Measurements from ENCODE around the gene ABCA6.
"Not testable (repeated sequence)": the region's sequence is repeated elsewhere in the genome, so short reads cannot be mapped to it uniquely, and the experiment has no call there.

The ABCA6 gene, protein sequence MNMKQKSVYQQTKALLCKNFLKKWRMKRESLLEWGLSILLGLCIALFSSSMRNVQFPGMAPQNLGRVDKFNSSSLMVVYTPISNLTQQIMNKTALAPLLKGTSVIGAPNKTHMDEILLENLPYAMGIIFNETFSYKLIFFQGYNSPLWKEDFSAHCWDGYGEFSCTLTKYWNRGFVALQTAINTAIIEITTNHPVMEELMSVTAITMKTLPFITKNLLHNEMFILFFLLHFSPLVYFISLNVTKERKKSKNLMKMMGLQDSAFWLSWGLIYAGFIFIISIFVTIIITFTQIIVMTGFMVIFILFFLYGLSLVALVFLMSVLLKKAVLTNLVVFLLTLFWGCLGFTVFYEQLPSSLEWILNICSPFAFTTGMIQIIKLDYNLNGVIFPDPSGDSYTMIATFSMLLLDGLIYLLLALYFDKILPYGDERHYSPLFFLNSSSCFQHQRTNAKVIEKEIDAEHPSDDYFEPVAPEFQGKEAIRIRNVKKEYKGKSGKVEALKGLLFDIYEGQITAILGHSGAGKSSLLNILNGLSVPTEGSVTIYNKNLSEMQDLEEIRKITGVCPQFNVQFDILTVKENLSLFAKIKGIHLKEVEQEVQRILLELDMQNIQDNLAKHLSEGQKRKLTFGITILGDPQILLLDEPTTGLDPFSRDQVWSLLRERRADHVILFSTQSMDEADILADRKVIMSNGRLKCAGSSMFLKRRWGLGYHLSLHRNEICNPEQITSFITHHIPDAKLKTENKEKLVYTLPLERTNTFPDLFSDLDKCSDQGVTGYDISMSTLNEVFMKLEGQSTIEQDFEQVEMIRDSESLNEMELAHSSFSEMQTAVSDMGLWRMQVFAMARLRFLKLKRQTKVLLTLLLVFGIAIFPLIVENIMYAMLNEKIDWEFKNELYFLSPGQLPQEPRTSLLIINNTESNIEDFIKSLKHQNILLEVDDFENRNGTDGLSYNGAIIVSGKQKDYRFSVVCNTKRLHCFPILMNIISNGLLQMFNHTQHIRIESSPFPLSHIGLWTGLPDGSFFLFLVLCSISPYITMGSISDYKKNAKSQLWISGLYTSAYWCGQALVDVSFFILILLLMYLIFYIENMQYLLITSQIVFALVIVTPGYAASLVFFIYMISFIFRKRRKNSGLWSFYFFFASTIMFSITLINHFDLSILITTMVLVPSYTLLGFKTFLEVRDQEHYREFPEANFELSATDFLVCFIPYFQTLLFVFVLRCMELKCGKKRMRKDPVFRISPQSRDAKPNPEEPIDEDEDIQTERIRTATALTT (N-terminal part only)

DNA sequence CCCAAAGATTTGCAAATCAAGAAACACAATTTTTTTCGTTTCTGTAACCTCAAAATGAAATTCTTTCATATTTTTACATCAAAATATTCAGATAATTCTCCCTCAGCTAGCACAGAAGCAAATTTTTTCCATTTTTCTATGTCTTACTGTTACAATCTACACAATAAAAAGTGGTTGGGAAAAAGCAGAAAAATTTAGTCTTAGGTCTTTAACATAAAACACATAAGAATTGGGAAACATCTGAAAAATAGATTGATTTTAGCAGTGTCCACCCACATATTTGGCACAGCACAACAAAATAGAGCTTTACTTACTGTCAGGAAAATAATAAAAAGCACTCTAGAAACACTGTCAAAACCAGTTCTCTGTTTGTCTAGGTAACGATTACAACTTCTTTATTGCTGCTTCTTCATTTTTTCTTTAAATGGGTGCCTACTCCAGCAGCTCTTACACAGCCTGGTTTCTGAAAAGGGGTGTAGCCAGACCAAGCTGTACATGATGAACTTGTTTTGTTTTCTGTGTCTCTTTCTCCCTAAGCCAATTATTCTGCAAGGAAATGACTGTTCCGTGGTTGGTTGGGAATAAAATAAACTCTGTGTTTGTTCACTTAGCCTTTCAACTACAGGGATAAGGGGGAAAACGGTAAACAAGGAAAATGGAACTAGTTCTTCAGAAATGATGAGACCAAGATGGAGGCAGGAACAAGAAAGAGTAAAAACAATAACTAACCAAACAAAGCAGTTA is at the start of gene ABCA6:
TSS of gene ABCA6 (minus strand) at position 465 of the 744 bp plus-strand sequence. CDS start 1,192 bp downstream, outside the sequence.
- no peak for DNase-seq

DNA sequence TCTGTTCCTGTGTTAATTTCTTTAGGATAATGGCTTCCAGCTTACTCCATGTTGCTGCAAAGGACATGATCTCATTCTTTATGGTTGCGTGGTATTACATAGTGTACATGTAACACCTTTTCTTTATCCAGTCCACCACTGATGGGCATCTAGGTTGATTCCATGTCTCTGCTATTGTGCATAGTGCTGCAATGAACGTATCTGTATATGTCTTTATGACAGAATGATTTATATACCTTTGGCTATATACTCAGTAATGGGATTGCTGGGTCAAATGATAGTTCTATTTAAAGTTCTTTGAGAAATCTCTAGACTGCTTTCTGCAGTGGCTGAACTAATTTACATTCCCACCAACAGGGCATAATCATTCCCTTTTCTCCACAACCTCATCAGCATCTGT is 47.1 kb upstream of the ABCA6 start:
- no peak for DNase-seq

DNA sequence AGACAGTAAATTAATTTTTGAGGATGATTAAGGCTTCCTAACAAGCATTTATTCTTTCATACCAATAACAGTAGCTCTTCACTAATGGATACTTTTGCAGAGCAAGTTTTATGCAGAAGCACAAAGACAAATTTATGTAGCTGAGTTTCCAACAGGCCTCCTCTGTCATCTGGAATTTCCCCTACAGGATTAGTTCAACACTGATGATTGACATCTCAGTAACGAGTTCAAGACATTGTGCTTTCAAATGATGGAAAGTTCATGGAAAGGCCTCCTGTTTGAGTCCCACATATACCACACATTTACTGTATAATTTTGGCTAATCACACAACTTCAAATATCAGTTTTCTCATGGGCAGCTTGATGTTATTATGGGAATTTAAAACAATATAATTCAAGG is 46.4 kb upstream of the ABCA6 start:
- DNase-seq = no peak

DNA sequence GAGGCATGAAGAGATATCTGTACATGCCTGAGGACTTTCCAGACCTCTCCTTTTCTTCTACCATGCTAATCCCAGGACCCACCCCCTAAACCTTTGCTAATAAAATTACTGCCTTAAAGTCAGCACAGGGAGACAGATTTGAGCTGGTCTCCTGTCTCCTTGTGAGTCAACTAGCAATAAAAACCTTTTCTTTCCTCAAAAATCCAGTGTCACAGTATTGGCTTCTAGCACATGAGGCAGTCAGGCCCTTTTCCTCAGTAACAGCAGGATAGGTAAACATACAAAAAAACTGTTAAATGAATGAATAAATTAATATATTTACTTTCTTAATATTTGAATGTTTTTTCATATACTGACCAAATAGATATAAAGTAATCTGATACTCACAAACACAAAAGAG is 45.6 kb upstream of the ABCA6 start:
- no peak for DNase-seq

DNA sequence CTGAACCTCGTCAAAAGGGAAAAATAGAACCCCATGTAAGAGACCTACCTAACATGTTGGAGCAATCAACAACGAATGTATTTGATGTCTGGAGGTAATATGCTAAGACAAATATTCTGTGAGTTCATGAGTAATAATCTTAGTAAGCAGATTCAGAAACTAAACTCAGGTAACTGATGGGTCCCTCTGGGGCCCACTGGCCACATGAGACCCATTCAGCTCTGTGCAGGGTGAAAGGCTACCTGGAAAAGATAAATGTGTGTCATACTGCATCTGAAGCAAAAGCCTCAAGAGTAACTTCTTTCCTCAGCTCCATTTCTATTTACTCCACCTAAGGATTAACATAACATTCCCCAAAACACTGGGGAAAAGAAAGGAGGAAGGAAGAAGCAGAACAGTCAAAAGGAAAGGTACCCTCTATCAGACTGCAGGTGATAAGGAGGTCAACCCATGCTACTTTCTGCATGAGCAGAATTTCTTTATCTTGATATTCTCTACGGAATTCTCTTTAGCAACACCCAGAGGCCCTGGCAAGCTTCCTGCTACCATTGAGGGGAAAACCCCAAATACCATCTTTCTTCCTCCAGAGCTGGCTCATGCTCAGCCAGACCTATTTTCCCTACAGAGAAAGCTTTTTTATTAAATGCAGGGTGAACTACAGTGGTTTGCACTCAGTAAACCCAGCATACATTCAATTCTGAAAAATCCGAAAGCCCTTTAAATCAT is 37.7 kb upstream of the ABCA6 start:
- DNase-seq = no peak

DNA sequence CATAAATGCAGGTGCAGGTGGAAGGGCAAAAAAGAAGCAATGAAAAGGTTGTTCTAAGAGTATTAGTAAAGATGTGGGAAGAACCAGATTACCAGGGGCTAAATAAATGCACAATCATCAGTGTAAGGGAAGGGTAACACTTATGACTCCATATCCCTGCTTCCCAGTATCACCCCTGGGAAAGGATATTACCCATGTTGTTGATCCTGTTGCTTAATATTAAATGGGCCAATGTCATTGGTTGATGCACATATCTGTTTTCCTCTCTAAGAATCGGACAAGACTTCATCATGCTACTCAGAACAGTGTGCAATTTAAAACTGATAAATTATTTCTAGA is 34.7 kb upstream of the ABCA6 start:
- no peak for DNase-seq

DNA sequence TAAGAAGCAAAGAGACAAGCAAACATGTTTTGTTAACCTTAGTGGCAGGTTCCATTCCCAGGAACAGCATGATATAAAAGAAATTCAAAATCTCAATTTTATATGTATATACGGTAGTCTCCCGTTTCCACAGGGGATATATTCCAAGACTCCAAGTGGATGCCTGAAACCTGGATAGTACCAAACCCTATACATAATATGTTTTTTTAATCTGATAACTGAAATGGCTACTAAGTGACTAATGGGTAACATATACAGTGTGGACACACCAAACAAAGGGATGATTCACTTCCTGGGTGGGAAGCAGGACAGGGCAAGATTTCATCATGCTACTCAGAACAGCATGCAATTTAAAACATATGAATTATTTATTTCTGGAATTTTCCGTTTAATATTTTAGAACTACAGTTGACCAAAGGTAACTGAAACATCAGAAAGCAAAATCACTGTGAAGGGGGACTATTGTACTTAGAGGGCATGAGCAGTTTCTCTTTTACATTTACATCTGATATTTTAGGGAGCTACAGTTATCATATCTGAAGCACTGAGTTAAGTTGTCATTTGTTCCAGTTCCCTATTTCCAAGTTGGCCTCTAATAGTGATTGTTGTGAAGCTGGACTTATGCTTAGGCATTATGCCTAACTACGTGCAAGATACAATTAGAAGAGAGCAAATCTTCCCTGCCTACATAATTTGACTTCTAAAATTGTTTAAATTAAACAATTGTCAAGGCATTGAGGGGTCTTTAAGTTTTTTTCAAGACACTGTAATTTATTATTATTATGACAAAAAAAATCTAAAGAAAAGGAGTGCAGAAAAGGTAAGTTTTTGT is 34.1 kb upstream of the ABCA6 start:
- peak; percentile 5 for DNase-seq

DNA sequence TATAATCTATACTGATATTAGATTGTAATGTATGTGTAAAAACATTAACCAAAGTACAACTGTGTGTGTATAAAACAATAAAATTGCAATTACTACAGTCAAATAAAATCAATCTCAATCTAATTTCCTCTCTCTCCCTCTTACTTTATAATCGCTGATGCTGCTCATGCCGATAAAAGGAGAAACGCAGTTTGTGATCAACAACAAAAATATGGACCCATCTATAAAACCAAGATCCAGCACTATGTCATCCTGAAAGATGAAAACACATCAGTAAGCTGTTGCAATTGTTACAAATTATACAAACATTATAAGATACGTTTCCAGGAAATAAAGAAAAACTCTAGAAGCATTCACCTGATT is 33.5 kb upstream of the ABCA6 start:
- DNase-seq = no peak

DNA sequence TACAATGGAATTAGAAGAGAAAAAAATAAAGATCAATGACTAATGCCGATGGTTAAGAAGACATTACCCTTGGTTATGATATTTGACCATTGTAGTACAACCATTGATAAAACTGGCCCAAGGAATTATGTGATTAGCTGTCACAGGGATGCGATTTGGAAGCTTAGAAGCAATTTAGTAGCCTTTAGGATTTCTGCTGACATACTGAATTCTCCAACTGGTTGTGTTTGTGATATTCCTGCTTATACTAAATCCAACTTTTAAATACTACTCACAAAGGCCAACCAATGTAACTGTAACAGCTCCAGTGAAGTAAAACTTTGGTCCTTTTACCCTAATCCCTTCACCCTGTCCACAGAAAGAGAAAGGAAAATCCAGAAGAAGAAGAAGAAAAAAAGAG is 31.4 kb upstream of the ABCA6 start:
- DNase-seq = no peak

DNA sequence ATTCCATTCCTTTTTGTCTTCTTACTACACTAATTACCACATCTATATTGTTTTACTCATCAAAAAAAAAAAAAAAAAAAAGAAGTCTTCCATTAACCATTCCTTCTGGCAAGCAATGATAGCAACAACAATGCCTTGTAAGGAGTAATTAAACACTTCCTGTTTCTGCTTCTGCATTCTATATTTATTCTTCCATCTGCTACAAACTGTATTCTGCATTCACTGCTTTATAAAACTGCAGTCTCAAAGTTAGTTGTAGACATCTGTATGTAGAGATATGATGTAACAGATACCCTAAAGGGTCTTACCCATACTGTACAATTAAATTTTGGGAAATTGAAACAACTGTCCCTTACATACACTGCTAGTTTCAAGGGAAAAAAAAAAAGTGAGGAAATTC is 28.7 kb upstream of the ABCA6 start:
- DNase-seq = no peak

DNA sequence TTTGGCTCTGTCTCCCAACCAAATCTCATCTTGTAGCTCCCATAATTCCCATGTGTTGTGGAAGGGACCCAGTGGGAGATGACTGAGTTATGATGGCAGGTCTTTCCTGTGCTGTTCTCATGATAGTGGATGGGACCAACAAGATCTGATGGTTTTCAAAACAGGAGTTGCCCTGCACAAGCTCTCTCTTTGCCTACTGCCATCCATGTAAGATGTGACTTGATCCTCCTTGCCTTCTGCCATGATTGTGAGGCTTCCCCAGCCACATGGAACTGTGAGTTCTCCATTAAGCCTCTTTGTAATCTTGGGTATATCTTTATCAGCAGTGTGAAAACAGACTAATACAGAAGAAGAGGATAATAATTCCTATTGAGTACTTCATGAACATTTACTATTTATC is 26.9 kb upstream of the ABCA6 start:
- DNase-seq = not testable (repeated sequence)

DNA sequence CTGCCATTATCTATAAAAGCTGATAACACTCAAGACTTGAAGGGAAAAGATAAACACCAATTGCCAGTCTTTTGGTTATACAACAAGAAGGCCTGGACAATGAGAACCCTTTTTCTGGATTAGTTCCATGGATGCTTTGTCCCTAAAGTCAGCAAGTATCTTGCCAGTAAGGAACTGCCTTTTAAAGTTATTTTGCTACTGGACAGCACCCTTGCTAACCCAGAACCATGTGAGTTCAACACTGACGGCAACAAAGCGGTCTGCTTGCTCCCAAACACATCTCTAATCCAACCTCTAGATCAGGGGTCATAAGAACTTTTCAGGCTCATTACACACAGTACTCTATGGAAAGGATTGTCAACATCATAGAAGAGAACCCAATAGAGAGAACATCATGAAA is 25.3 kb upstream of the ABCA6 start:
- no peak for DNase-seq

DNA sequence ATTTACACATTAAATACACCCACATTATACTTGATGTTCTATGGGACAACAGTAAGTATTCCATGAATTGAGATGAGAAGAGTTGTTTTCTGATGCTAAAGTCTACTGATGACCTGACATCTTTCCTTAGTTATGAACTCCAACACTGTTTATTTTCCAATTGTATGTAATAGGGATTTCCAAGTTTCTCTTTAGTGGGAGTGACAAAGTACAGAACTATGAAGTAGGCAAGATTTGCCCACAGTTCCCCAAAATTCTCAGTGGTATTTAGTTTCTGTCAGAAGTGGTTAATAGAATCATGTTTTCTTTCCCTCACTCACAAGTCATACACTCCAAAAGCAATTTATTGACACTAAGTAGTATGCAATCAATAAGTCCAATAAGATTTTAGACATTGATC is 22.5 kb upstream of the ABCA6 start:
- no peak for DNase-seq

DNA sequence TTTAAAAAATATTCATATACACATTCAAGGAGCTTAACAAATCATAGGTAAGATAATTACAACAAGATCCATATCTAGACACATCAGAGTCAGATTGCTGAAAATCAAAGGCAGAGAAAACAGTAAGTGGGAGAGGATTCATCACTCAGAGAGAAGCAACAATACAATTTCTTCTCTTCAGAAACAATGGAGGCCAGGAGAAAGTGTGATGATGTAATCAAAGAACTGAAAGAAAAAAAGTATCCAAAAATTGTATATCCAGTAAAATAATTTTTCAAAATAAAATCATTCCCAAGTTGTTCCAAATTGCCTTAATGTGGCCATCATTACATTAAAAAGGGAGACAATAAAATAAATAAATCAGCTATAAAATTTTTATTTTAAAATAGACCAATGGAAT is 17.7 kb upstream of the ABCA6 start:
- no peak for DNase-seq

DNA sequence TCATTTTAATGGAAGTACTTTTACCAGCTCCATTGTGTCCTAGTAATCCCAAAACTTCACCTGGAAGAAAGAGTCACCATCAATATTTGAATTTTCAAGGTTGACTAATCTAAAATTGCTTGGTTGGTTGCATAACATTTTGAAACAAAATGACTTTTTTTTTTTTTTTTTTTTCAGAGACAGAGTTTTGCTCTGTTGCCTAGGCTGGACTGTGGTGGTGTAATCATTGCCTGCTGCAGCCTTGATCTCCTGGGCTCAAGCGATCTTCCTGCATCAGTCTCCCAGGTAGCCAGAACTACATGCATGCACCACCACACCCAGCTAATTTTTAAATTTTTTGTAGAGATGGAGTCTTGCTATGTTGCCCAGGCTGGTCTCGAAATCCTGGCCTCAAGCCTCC is 12.6 kb upstream of the ABCA6 start:
- DNase-seq = no peak

DNA sequence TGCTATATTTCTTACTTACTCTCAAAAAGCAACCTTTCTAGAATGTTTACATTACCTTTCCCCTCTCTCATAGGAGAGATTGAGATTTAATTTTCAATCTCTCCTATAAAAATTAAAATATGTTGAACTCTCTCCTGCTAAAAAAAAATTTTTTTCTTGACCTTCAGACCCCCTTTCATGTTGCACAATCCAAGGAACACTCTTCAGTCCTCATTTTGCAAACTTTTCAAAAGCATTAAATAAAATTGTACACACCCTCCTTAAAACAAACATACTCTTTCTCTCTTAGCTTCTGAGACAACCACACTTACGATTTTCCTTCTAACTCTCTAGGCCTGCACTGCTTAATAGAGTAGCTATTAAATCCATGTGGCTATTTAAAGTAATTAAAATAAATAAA is 8.6 kb upstream of the ABCA6 start:
- DNase-seq = no peak

DNA sequence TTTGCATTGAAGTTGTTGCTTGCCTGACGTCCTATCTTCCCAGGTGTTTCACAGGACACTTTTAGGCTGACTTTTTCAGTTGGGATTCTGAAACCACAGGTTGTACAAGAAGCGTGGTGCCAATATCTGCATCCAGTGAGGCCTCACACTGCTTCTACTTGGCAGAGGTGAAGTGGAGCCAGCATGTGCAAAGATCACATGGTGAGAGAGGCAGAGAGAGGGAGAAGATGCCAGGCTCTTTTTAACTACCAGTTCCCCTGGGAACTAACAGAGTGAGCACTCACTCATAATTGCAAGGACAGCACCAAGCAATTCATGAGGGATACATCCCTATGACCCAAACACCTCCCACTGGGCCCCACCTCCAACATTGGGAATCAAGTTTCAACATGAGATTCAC is 5.8 kb upstream of the ABCA6 start:
- DNase-seq = no peak

DNA sequence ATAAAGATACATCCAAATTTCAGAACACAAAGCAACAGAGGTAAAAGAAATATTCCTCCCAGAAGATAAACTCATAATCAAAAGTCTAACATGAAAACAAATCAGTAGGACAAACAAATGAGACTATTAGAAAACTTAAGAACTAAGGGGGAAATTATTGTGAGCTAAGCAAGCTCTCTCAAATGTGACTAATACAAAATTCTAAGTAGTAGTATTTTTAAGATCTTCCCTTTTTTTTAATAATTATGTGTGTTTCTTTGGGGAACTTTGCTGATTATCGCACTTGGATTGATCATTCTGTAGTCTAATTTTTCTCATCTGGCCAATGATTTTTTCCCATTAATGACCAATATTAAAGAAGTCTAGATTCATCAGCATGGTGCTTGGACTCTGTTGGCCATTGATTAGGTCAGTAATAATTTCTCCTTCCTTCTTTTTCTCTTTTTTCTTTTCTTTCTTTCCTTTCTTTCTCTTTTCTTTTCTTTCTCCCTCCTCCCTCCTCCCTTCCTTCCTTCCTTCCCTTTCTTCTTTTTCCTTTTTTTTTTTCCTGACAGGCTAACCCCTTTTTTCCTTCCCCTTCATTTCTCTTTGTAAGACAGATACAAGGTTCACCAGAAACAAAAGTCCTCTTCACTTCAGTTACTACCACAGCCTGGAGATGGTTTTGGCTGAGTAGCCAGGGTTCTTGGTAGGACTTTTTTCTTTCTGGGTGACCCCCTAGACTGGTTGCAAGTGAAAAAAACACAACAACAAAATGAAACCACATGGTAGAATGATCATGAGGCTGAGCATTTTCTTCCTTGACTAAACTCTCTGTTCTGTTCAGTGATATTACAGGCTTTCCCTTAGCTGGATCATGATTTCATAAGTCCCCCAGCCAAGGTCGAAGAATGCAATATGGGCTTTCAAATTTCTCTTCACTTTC is 2.9 kb upstream of the ABCA6 start:
- DNase-seq = no peak

DNA sequence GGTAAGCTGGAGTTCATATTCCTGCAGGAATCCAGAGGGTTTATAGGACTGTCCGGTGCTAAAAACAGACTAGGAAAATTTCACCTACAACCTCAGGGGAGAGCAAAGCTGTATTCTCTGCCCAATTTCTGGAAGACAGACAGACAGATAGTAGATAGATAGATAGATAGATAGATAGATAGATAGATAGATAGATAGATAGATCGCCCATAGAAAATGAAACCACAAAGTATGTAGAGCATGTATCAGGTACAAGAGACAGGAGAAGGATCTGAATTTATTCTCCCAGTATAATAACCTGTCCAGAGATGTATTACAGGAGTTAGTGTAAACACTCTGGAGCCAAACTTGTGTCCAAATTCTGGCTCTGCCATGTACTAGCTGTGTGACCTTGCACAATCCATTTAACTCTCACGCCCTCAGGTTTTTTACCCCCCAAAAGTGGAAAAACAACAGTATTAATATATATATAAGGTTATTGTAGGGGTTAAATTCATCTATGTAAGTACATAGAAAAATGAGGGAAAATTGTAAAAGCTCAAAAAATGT is 2.1 kb upstream of the ABCA6 start:
- no peak for DNase-seq

DNA sequence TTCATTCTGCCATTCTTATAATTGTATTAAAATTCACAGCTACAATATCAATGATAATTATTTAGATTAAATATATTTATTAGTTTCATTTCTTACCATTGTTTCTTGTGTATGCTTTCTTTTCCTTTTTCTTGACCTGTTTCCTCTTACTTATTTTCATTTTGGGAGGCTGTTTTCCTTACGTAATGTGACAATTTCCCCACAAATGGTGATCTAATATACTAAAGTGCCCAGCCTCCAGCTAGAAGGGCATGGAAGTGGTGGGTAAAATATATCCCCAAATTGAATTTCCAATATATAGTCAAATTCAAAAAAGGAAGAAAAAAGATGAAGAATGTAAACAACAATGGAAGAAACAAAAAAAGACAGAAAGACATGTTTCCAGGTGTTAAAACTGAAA is 1.5 kb upstream of the ABCA6 start:
- DNase-seq = no peak
